Measurements from ENCODE around the gene GDPGP1. TPM values are rescaled to one million over a fixed set of nuclear protein-coding genes. Genes with fewer than 3 reads are reported as not detected.
"Not testable (repeated sequence)": the region's sequence is repeated elsewhere in the genome, so short reads cannot be mapped to it uniquely, and the experiment has no call there.

Gene GDPGP1
- total RNA-seq, 1 donor from 2014 or later: 9.7 TPM

- DNase-seq: no peak
Observed at GRCh38 chr15:90261811-90262210, 27.8 kb downstream of the GDPGP1 start.

DNA sequence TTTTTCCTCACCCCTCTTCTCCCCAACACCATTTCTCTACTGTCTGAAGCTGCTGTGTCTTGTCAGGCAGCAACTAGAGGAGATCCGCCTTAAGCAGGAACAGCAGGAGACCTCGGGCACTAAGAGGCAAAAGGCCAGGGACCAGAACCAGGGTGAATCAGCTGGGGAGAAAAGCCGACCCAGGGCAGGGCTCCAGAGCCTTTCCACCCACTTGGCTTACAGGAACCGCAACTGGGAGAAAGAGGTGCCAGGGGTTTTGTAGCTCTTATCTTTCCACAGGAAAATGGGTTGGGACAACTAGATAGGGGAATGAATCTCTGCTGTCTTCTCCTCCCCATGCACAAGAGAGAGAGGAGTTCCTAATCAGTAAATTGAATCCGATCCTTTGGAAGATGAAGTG lies 28.4 kb downstream of the GDPGP1 start:
- DNase-seq: no peak

DNA sequence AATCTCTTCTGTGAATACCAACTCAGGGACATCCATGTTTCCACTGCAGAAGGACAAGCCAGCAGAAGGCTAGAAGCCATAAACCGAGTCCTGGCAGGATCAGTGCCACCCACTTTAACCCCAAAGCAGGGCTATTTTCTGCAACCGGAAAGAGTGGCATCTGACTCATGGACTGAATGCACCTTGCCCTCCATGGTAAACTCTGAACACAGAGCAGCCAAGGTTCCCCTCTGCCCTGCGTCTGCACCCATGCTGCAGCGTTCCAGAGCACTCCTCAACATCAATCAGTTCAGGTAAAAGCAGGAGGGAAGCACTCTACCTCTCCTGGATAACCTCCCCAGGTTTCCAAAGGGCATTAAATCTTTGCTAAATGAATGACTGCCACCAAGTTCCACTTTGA lies 30.7 kb downstream of the GDPGP1 start:
- DNase-seq: no peak

DNA sequence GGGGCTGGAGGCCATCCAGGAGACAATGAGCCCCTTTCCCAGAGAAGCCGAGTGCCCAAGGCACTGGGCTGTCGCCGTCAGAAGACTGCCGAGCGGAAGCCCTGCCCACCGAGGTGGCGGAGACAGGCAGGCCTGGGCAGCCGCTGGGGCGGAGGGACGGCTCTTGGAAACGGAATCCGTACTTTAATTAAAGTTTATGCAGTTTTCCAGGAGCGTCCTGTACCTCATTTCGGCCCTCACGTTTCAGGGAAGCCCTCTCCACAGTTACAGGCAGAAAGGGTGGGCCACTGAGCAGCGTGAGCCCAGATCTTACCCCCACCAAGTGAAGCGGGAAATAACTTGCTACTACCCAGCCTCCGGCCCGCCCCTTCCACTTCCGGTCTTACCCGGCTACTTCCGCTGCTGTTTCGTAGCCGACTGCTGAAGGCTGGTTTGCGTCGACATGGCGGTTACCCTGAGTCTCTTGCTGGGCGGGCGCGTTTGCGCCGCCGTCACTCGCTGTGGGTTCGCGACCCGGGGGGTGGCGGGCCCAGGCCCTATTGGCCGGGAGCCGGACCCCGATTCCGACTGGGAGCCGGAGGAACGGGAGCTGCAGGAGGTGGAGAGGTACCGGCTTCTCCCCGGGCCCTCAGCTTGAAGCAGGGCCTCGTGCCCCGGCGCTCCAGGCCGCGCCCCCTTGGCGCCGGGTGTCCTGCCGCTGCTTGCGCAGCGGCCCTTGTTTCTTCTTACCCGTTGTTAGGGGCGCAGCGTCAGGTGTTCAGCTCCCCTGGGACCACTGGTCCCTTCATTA lies 31.5 kb downstream of the GDPGP1 start, which contains the start of gene NGRN:
Gene NGRN, plus strand, starts transcription at position 402 of the 790 bp plus-strand sequence. Its CDS starts 41 bp downstream, at position 443.
- peak; percentile 91 for DNase-seq

DNA sequence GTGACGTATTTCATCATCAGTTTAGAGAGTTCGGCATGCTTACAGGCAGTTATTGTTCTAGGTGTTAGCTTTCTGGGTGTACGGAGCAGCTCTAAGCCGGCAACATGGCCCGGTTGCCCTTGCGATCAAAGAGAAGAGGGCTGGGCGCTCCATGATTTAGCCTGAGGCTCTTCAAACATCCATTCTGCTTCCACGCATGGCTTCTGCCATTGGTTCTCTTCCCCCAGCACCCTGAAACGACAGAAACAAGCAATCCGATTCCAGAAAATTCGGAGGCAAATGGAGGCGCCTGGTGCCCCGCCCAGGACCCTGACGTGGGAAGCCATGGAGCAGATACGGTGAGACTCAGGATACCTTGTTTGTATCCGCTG lies 32.0 kb downstream of the GDPGP1 start:
- DNase-seq: peak; percentile 49

- DNase-seq: no peak
Observed at GRCh38 chr15:90266485-90266884, 32.5 kb downstream of the GDPGP1 start.

GRCh38 chr15:90268415-90268814 lies 34.4 kb downstream of the GDPGP1 start:
- no peak for DNase-seq

DNA sequence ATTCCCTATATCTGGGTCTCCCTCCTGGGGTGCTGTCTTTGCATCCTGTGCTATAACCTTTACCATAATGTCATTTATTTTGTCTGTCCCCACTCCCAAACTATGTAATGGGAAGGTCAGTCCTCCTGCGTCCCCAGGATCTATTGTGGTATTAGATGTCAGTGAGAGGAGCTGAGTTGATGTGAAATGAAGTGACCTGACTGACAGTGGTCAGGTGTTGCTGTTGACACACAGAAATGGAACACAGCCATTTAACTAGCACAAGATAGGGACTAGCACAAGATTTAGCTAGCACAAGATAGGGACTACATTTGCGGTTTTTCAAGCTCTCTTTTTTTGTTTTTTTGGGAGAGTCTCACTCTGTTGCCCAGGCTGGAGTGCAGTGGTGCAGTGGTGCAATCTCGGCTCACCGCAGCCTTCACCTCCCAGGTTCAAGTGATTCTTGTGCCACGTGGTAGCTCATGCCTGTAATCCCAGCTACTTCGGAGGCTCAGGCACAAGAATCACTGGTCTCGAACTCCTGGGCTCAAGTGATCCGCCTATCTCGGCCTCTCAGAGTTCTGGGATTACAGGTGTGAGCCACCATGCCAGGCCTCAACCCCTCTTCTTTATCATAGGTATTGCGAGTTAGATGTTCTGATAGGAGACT lies 36.6 kb downstream of the GDPGP1 start:
- no peak for DNase-seq

DNA sequence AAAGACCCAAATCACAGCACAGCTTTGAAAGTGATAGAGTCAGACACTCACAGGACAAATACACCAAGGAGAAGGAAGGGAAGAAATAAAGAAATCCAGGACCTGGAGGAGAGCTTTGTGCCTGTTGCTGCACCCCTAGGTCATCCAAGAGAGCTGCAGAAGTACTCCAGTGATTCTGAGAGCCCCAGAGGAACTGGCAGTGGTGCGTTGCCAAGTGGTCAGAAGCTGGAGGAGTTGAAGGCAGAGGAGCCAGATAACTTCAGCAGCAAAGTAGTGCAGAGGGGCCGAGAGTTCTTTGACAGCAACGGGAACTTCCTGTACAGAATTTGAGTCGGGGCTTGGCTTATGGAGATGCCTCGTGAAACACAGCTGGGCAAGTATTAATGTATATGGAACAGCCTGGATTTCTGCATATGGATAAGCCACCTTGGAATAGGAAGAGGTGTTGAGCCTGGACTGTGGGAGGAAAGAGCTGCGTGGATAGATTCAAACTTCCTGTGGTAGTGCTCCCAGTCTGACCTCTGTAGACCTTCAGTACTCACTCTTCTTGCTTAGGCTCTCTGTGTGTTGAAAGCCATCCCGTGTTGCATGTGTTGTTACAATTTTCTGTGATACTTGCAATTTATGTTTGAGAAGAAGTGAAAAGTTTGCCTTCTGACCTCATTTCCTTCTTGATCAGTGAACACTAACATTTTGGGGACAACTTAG lies 37.6 kb downstream of the GDPGP1 start:
- no peak for DNase-seq

DNA sequence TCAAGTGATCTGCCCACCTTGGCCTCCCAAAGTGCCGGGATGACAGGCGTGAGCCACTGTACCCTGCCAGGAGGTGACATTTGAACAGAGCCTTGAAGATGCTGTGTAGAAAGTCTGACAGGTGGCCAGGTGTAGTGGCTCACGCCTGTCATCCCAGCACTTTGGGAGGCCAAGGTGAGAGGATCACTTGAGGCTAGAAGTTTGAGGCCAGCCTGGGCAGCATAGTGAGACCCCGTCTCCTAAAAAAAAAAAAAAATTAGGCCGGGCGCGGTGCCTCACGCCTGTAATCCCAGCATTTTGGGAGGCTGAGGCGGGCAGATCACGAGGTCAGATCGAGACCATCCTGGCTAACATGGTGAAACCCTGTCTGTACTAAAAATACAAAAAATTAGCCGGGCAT lies 44.5 kb downstream of the GDPGP1 start:
- DNase-seq: not testable (repeated sequence)

GRCh38 chr15:90280743-90281142 lies 46.7 kb downstream of the GDPGP1 start:
- DNase-seq: not testable (repeated sequence)

- not testable (repeated sequence) for DNase-seq
Observed at GRCh38 chr15:90281637-90282036, 47.6 kb downstream of the GDPGP1 start.

DNA sequence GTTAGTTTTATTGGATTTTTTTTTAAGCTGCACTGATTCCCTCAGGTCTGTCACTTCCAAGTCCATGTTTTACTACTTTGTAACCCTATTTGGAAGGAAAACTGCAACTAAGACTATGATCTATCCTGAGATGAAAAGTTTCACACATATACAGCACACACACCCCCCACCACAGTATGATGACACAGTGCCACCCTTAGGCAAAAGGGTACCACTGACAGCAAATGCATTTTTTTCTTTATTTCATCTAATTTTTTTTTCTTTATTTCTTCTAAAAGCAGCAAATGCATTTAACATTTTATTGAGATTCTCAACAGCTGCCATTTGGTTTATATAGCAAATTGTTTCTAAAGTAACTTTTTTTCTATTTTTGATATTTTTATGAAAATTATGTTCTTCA lies 52.7 kb downstream of the GDPGP1 start:
- DNase-seq: no peak

DNA sequence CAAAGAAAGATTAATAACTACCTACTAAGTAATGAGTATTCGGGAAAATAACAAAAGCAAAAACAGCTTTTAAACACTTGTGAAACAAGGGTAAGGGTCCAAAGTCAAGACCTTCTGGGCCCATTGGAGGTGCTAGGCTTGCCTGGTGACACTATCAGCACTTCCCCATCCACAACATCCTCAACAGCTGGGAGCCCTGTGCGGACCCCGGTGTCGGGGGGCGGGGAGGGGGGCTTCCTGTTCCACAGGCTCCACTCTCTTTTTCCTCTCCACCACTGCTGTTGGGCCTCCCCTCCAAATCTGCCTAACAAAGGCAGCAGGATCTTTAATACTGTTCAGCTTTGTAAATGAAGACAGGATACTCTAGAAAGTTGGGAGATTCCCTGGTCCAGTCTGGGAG lies 53.1 kb downstream of the GDPGP1 start:
- DNase-seq: no peak

DNA sequence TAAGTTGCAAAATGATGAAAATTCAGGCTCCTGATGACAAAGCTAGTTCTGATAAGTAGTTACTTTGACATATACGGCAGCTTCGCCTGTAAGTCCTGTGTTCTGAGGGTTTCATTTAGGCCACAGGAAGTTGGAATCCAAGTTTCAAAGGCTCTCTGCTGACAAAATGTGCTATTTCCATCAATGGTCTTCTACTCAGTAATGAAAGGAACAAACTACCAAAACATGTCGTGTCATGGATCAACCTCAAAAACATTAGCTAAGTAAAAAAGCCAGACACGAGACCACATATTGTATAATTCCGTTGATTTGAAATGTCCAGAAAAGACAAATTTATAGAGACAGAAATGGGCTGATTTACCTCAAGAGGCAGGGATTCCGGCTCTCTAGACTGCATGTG lies 53.9 kb downstream of the GDPGP1 start:
- DNase-seq: no peak

DNA sequence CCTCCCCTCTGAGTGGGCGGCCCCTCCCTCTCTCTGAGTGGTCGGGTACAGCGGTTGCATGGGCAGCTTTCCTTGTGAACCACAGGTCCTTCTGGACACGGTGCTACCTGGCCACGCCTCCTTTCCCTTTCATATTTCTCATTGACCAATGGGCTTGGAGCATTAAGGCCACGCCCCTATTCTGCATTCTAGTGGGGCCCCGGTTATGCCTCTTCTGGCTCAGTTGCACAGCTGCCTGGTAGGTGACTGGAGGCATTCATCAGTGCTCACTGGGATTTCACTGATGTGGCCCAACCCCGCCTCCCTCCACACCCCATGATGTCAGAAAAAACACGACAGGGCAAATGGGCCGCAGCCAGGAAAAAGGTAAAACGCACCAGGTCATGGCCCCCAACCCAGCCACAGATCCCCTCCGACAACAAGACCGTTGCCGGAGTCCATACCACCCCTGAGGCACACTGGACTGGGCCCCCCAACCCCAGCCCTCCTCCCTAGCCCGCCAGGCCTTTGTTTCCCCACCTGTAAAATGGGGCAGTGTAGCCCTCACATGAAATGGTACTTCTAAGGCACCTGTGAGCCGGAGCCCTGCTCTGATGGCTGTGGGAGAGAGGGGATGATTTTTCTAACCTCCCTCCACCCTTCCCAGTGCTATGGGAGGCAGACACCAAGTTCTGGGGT lies 57.8 kb downstream of the GDPGP1 start:
- DNase-seq: no peak

- DNase-seq: peak; percentile 44
Observed at GRCh38 chr15:90293040-90293810, 59.2 kb downstream of the GDPGP1 start.

GRCh38 chr15:90294159-90294558 lies 60.1 kb downstream of the GDPGP1 start:
- no peak for DNase-seq

DNA sequence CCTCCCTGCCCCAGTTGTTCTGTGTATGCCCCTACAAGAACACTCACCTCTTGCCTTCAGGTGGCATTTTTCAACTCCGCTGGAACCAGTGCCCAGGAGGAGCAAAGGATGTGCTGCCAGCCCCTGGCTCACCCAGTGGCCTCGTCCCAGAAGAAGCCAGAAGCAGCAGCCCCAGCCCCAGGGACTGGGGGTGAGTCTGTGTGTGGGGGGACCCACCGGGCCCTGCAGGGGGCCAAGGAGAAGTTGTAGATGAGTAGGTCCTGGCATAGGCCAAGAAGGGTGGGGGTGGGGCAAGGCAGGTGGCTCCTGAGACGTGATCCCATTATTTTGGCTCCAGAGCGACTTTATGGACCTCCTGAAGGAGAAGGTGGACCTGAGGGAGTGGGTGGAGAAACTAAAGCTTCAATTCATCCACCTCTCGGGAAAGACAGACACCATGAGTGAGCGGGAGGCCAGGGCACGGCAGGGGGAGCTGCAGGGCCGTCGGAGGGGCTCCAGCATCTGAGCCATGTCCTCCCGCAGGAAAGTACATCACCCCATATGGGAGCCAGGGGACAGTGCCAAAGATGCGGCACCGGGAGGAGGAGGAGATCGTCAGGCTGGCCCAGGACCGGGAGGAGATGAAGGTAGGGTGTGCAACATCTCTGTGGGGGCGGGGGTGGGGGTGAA lies 60.7 kb downstream of the GDPGP1 start:
- DNase-seq: no peak

DNA sequence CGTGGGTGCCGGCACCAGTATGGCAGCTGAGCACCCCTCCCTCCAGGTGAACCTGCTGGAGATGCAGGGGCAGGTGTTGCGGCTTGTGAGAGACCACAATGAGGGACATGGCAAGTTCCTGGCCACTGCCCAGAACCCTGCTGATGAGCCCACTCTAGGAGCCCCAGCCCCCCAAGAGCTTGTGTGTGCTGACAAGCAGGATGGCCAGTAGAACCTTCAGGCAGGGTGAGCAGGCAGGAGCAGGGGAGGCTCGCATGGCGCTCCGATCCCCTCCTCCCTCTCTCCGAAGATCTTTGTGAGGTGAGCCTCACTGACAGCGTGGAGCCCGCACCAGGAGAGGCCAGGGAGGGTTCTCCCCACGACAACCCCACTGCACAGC lies 61.2 kb downstream of the GDPGP1 start:
- DNase-seq: no peak
